GM19372 (cell line): ENCODE data around the gene EHBP1.
"Not testable (repeated sequence)": the region's sequence is repeated elsewhere in the genome, so short reads cannot be mapped to it uniquely, and the experiment has no call there.

ENCODE experiments used
- ATAC-seq: cut with Tn5 transposase; IDR thresholded peaks from one replicate; pipeline ENCODE4 v1.9.1; 2021; ENCODE audit warnings: mild to moderate bottlenecking, low read depth, moderate library complexity; ENCODE audit not compliant: unreplicated experiment

The EHBP1 gene

DNA sequence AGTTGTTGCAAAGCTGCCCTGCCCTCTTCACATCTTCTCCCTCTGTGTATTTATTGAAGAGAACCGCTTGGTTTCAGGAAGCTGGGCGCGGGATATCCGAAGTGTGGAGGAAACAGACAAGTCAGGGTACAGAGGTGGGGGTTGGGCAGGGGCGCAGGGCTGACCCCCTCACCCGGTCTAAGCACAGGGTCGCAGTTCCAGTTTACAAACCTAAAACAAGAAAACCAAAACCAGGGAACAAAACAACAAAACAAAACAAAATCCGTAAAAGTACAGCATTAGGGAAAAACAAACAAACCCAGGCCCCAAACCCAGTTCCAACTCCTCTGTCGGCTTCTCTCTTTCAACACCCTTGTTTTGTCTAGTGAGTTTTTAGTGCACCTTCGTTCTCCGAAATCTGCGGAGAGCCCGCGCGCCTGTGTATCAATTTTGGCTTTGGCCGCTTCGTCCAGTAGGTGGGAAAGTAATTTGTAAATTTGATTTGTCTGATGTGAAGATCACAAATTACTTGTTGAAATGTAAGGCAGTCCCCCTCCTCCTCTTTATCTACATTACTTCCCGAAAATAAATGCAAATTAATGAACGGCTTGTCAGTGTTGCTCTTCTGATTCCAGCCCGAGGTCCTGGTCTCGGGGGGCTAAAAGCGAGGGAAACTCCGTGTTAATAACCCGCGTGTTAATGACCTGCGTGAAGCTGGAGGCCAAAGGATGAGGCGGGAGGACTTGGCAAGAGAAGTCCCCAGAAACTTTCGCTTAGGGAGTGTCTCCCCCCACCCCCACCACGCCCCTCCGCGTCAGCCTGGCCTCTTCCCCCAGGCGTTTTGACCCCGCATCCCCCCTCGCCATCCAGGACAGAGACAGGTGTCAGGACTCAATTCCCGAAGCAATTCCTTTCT, 352.0 kb downstream of the EHBP1 start:
- no peak for ATAC-seq

DNA sequence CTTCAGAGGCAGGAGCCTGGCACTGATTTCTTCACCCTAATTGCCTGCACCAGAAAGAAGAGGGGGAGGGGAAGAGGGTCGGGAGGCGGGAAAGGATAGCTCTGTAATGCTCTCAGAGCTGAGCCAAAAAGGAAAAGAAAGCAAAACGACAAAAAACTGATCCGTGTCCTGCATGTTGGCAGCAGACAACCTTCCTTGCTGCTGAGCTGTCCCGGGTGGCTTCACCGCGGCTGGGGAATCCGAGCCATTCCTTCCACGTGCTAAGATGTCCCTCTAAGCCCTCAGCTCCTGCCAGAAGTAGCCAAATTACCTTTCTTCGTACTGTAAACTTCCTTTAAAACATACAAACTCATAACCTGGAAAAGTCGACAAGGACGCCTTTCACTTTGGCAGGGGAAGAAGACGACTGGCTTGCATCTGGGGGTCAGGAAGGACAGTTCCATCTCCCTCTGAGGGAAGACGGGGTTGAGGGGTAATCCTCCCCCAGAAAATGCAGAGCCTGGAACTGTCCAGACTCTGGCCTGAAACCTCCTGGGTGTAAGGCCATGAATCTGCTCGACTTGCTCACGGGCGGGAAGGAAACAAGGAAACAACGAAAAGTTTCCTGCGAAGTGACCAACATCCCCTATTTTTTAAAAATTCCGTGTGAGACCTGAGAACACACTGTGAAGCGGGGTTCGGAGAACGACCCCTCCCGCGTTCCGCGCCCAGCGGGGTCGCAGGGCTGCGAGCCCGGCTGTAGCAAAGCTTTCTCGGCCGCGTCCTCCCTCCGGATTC, 352.8 kb downstream of the EHBP1 start:
- ATAC-seq, result no peak

DNA sequence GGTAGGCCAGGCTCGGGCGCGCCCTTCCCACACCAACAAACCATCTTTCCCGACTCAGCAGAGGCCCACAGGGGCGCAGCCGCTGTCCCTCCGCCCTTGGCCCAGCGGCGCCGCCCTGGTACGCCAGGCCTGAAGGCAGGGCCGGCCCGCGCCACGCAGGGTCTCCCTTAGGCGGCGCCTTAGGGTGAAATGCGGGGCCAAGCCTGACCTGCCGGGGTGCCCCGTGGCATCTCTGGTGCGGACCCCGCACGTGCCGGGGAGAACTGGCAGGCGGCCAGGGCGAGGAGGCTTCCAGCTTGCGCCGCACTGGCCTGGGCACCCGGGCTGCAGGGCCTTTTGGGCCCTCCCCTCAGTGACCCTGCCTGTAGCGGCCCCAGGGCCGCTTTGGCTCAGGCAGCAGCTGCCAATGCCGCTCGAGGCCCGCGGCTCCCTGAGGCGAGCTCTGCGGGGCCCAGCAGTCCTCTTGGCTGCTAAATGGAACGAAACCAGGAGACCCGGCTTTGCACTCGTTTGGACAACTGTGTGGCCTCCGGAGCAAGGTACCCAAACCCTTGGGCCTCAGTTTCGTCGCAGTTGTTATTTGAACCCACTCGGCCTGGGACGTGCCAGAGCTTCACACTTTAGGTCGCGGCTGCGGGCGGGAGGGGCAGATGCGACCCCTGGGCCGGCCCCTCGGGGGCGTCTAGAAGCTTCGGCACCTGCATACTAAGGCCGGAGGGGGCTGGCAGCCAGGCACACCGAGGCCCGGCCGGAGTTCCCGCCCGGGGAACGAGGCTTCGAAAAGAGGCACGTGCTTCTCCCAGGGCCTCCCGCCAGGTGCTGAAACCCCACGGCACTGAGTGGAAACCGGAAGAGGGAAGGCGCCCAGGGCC, 353.6 kb downstream of the EHBP1 start:
- ATAC-seq, result no peak

DNA sequence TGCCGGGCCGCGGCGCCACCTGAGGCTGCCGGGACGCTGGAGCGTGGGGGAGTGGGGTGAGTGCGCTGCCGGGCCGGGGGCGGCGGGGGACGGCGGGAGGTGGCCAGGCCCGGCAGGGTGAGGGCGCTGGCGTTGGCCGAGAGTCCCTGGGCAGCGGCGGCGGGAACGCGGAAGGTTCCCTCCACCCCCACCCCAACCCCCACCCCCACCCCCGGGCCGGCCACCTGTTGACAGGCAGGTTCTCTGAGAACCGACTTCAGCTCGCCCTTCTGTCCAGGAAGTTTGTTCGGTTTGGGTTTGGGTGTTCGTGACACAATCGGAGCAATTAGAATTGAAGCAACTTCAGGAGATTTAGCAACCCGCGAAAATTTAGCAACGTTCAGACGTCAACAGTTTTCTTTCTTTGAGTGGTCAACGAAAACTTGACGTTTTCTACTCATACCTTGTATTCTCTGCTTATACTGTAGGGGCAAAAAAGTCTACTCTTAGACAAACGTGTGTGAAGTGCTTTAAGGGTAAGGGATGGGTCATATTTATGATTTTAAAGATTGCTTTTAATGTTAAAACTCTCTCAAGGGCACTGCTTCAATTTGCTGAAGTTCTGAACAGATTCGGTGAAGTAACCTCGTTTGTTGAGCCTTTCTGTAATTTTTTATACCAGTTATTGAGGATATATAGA, 354.4 kb downstream of the EHBP1 start:
- no peak for ATAC-seq

DNA sequence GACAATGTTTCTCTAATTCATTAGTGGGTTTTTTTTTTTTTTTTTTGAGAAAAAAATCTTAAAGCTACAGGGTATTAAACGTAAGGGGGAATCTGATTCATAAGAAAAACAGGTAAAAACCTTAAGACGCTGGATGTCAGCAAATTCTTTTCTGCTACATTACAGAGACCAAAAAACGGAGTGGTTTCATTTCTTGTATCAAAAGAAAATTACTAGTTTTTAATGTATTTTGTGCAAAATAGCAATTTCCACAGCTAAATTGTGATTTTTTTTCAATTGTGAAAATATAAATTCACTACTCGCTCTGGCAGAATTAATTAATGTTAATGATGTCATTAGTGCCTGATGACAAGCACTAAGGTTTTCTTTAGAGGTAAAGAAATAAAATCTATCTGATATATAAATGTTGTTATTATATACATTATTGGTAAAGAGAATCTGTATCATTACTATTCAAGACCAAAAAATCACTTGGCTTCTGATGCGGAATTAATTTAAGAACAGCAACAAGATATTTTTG, 355.0 kb downstream of the EHBP1 start:
- no peak for ATAC-seq

DNA sequence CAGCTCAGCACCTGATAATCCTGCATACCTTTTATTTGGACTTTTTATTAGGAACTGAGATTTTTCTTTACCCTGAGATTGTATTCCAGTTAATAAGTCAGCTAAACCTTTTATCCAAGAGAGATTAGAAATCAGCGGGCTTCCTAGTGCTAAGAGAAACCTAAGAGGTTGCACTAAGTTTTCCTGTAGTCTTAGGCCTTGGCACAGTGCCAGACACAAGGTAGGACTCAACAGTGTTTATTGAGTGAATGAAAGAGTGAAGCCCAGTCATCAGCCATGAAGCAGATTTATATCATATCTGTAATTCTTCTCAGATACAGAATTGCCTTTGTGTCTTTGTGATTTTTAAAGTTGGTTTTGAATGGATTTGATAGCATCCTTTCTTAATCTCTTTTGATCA, 358.7 kb downstream of the EHBP1 start:
- no peak for ATAC-seq

DNA sequence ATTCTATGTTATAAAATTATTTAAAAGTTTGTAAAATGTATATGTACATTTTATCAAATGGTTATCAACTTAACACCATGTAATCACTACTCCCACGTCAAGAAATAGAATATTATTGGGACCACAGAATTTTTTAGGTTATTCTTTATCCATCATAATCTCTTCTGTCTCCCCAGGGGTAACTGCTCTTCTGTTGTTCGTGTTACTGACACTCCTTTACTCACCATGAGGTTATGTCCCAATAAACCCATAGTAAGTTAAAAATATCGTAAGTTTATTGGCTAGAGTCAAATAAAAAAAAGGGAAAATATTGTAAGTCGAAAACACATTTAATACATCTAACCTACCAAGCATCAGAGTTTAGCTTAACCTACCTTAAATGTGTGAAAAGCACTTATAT, 359.1 kb downstream of the EHBP1 start:
- ATAC-seq, result no peak

DNA sequence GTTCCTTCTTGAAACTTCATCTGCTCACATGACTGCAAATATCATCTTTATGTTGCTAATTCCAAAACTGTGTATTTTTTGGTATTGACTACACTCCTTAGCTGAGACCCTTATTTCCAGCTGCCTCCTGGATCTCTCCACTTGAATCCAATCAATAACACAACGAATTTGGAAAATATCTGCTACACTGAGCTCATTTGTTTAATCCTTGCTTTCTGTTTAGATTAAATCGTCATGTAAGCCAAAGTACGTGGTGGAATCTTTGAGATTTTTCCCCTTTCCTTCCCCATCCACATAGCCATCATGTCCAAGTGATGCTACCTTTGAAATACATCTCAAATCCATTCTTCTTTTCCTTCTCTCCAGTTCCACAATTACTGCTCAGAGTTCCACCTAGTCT, 360.8 kb downstream of the EHBP1 start:
- ATAC-seq, result no peak

DNA sequence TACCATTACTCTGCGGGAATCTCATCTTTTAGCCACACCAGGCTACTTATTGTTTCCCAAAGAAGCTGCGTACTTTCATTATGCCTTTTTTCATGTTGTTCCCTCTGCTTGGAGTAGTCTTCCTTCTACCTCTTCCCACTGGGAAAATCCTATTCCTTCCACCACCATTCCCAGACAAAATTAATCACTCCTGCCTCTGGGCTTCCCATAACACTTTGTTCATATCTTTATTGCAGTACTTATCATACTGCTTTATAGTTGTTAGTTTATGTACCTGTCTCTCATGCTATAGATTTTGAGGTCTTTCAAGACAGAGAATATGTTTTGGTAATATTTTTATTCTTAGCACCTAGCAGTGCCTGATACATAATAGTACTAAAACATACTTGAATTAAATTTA, 361.3 kb downstream of the EHBP1 start:
- ATAC-seq, result no peak

DNA sequence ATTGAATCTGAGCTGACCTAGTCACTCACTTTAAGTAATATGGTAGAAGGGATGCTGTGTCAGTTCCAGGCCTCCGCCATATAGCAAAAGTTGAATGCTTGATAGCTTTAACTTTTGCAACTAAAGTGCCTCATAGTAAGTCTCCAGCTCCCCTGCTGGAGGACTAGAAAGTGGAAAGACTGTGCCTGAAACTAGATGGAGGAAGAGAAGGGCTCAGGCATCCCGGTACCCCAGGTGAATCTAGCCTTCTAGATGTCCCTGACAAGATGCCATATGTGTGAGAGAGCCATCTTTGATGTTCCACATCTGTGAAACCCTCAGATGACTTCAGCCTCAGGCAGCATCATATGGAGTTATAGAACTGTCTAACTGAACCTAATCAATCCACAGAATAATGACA, 366.2 kb downstream of the EHBP1 start:
- ATAC-seq, result no peak

DNA sequence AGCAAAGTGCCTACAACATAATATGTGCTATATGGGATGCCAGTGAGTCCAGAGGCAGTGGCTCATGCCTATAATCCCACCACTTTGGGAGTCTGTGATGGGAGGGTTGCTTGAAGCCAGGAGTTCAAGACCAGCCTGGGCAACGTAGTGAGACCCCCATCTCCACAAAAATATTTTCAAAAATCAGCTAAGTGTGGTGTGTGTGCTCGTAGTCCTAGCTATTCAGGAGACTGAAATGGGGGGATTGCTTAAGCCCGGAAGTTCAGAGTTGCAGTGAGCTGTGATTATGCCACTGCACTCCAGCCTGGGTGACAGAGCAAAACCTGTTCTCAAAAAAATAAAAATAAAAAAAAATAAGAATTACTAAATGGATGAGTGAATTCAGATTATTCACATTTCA, 368.5 kb downstream of the EHBP1 start:
- ATAC-seq, result no peak

DNA sequence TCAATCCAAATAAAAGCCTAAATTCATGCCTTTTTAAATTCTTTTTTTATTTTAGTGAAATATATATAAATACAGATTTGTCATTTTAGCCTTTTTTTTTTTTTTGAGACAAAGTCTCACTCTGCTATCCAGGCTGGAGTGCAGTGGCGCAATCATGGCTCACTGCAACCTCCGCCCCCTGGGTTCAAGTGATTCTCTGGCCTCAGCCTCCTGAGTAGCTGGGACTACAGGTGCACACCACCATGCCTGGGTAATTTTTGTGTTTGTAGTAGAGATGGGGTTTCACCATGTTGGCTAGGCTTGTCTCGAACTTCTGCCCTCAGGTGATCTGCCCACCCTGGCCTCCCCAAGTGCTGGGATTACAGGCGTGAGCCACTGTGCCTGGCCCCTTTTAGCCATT, 368.9 kb downstream of the EHBP1 start:
- ATAC-seq, result not testable (repeated sequence)

DNA sequence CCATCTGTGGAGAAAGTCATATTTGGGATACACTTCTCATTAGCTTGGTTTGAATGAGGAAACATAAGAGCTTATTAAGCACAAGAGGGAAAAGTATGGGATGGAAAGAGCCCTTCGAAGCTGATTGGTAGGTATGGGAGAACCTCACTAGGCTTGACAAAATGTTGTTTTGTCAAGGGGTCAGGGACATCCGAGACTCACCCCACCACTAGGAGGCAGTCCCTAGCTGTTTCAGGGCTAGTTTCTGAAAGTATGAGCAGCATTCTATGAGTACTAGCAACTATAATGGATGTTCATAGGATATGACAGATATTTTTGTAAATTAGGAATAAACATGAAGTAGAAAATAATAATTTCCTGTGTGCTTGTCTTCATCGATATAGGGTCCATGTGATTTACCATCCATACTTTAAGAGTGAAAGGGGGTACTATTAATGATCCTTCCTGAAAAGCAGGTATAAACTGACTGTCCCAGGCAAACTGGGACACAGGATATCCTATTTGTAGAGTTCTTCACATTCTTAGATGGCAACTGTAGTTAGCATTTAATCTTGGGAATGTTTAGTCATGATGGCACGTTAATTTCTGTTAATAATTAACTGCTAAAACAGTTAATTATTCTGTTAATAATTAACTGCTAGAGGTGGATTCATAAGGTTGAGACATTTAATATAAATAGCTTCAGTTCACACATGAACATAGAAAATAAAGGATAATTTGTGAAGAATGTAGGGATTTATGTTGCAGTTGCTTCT, 373.5 kb downstream of the EHBP1 start:
- ATAC-seq, result no peak

DNA sequence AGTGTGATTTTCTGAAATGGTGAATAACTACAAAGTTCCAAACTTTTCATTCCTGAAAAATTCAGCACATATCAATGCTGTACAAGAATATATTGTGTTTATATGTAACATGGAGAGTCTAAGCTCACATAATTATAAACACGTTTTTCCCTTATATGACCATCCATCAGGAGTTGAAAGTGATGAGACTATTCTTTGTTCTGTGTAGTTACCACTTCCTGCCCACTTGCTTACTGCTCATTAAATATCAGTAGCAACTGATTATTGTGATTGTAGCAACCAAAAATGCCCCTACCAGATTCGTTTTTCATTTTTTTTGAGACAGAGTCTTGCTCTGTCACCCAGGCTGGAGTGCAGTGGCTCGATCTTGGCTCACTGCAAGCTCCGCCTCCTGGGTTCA, 375.9 kb downstream of the EHBP1 start:
- ATAC-seq, result no peak

DNA sequence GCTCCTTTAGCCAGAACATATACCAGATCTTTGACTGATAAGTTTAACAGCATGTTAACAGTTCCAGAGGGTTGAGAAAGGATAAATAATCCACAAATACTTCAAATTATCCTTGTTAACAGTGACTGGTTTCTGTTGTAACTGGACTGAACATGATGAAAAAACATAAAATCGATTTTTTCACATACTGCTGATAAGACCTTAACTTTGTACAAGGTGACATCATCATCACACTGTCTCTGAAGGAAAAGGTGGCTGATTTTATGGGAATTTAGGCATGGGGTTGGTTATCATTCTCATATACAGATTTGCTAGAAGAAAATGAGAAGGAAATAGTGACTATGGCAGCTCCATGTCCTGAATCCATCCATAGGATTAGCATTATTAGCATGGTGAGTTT, 381.2 kb downstream of the EHBP1 start:
- no peak for ATAC-seq

DNA sequence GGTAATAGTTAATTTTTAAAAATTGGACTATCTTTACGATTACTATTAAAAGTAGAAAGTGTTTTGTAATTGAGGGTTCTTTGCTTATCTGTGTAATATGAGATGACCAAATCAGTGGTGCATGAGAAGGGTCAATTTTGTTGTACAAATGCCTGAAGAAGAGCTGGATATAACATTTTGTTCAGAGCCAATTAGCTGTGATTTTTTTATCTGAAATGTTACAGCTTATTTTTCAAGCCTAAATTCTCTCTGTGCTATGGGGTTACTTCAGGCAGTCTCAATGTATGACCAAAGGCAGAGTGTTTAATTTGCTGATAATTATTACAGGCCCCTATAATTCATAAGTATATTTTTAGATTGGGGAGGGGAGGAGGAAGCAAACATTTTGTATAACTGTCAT, 386.9 kb downstream of the EHBP1 start:
- no peak for ATAC-seq

DNA sequence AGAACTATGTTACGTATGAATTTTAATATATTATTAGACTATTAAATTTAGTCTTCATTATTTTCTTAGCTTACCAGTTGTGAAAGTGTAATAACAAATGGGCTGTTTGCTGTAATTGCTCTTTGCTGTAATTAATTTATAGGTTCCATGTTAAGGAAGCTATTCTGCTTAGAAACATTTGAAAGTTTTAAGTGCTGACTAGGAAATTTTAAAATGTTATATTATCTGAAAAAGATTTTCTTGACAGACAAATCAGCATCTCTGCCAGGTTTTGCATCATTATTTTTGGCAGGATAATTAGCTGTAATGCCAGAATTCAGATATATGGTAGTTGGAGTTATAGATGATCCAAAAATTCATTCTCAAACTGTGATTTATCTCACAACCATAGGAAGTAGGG, 387.3 kb downstream of the EHBP1 start:
- no peak for ATAC-seq

DNA sequence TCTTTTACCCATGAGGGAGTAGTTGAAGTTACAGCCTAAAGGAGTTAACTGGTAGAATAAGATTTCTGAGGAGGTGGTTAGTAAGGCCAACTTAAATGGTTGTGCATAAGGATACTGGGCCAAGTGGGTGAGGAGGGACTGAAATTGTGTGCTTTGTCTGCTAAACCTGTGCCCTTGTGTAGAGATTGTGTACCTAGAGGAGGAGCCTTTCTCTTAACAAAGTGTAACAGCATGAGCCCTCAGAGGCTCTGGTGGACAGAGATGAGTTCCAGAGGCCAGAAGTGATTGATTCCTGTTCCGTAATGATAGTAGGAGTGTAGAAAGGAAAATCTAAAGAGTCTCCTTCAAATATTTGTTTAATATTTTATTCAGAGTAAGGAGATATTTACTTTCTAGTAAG, 388.0 kb downstream of the EHBP1 start:
- no peak for ATAC-seq
